Left ventricle myocardium inferior (tissue), 1 donor: ENCODE measurements around the gene CAMK2N2. TPM values are rescaled to one million over a fixed set of nuclear protein-coding genes. Genes with fewer than 3 reads are reported as not detected.

Source experiments
- DNase-seq: peaks from one replicate; pipeline ENCODE4 v3.0.0-alpha.2; 2020
- H3K27ac ChIP-seq: fragments of 200-600 bp; replicated peaks from 2 replicates; pipeline ENCODE4 v1.8.0; 2021
- H3K27me3 ChIP-seq: fragments of 200-600 bp; 2 replicates; pipeline ENCODE4 v1.8.0; 2021; ENCODE audit warnings: low read depth
- H3K36me3 ChIP-seq: fragments of 200-600 bp; 2 replicates; pipeline ENCODE4 v1.8.0; 2021
- H3K4me1 ChIP-seq: fragments of 200-600 bp; 2 replicates; pipeline ENCODE4 v1.8.0; 2021
- H3K4me3 ChIP-seq: fragments of 200-600 bp; 2 replicates; pipeline ENCODE4 v1.8.0; 2021; ENCODE audit warnings: mild to moderate bottlenecking, moderate library complexity
- H3K9me3 ChIP-seq: fragments of 200-600 bp; replicated peaks from 2 replicates; pipeline ENCODE4 v1.8.0; 2021
- intact Hi-C: fragments of 100-400 bp; cut with micrococcal nuclease; formaldehyde crosslinking; loops from one replicate; pipeline ENCODE4 v1.11.0; 2022
- total RNA-seq: library from RNA; stranded (reverse); fragmentation: NEBNext Ultra II Directional; extraction: Animal tissue kit (Norgen Biotek cat#: 25700); gene quantifications from one replicate; pipeline ENCODE4 v1.2.1, GENCODE V29; 2021
- TF ChIP-seq, protein P1 (sequence below): fragments of 200-600 bp; IDR thresholded peaks from 2 replicates; pipeline ENCODE4 v1.8.0; 2021; ENCODE audit warnings: antibody characterized with exemption, mild to moderate bottlenecking, borderline replicate concordance
- donor health status: DM: no; HTN: yes; CAD: no; lungs with severe emphysema.

CAMK2N2 gene
- total RNA-seq, 1 donor from 2014 or later: 0.16 TPM

DNA sequence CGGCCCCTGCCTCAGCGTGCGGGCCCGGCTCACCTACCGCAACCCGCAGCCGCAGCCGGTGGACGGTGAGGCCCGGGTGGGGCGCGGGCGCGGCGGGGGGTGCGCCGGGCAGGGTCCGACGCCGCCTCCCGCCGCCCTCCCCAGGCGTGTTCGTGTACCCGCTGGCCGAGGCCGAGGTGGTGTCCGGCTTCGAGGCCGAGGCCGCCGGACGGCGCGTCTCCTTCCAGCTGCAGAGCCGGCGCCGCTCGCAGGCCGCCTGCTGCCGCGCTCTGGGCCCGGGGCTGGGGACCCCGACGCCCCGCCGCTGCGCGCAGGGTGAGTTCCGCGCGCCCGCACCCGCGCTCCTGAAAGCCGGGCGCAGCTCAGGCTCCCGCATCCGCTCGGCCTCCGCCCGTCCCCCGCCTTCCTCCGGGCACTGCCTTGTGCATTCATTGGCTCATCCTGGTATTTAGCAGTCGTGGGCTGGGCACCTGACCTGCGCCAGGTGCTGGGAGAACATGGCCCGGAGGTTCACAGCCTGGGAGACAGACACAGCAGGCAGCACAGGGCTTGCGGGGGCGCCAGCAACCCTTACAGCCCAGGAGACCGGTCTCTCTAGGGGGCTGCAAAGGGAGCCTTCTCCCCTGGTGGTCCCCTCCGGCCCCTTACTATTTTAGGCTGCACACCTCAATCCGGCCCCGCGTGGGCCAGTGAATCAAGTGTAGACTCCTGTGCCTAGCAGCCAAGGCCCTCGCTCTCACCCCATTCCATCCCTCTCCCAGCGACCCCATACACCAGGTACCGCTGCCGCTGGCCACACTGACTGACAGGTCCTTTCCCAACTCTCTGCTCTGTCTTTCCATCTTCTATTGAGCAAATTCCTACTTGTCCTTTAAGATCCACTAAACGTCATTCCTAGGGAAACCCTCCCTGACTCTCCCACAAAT lies 30.5 kb downstream of the CAMK2N2 start:
- no peaks in the 10 kb centered on the region for H3K9me3 ChIP-seq
- no peak for DNase-seq
- peaks cover 94% of the 10 kb centered on the region for H3K27me3 ChIP-seq
- intact Hi-C loops: no loop called here
- peak overlapping the region; percentile 68 for H3K4me3 ChIP-seq
- no peaks in the 10 kb centered on the region for H3K36me3 ChIP-seq
- no peak overlapping the region for H3K27ac ChIP-seq
- TF ChIP-seq, protein P1, sequence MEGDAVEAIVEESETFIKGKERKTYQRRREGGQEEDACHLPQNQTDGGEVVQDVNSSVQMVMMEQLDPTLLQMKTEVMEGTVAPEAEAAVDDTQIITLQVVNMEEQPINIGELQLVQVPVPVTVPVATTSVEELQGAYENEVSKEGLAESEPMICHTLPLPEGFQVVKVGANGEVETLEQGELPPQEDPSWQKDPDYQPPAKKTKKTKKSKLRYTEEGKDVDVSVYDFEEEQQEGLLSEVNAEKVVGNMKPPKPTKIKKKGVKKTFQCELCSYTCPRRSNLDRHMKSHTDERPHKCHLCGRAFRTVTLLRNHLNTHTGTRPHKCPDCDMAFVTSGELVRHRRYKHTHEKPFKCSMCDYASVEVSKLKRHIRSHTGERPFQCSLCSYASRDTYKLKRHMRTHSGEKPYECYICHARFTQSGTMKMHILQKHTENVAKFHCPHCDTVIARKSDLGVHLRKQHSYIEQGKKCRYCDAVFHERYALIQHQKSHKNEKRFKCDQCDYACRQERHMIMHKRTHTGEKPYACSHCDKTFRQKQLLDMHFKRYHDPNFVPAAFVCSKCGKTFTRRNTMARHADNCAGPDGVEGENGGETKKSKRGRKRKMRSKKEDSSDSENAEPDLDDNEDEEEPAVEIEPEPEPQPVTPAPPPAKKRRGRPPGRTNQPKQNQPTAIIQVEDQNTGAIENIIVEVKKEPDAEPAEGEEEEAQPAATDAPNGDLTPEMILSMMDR: no peak
- H3K4me1 ChIP-seq: peaks cover 23% of the 10 kb centered on the region

DNA sequence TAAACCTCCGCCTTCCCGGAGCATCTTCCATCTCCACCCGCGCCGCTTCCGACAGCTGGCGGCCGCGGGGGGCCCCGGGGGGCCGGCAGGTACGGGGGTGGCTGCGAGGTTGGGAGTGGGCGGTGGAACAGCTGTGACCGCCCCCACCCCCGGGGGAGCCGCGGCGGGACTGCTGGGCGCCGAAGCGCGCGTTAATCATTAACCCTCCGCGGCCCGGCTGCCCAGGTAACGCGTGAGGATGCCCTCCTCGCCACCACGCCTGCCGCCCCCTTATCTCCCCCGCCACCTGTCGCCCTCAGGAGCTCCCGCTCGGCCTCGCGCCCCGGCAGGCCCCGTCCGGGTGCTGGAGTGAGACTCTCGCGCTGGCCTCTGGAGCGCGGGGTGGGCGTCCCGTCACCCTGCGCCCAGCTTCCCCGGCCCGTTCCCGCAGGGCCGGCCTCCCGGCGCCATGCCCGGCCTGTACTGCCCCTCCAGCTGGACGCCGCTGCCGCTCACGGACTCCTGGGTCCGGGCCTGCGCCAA lies 31.2 kb downstream of the CAMK2N2 start:
- intact Hi-C loops: no loop called here
- Histone ChIP-seq H3K27ac (no peak overlapping the region), H3K4me1 (peaks cover 23% of the 10 kb centered on the region)

DNA sequence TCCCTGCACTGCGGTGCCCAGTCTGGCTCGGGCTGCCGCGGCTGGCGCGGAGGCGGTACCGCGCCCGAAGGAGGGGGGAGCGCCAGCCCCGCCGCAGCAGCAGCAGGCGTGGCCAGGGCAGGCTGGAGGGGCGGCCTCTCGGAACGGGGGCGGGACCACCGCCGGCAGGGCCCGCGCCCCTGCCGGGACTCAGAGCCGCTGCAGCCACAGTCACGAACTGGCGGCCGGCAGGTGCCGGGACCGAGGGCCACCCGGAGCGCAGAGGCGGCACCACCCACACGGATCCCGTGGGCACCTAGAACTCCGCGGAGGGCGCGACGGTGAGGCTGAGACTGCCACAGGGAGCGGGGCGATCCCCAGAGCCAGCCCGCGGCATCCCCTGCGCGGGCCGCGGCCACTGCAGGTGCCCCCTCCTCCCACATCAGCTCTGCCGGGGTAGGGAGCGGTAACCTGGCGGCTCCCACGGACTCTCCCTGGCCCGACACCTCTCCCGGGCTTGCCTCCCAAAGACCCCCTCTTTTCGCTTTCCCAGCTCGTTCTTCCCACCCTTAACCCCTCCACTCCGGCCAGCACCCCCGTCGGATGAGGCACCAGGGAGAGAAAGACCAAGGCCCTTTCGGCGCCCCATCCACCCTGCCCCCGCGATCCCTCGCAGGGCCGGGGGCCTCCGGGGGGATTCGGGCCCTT lies 31.8 kb downstream of the CAMK2N2 start, which contains the start of gene VWA5B2:
TSS of gene VWA5B2 (plus strand) at position 192 of the 687 bp plus-strand sequence. CDS start 944 bp downstream, outside the sequence.
- Histone ChIP-seq H3K9me3 (no peaks in the 10 kb centered on the region), H3K4me1 (peaks cover 23% of the 10 kb centered on the region), H3K36me3 (no peaks in the 10 kb centered on the region), H3K4me3 (peak within 1 kb of the TSS; percentile 68), H3K27ac (no peak within 1 kb of the TSS), H3K27me3 (peaks cover 98% of the 10 kb centered on the region)
- TF ChIP-seq, protein P1: peak; percentile 50
- DNase-seq: peak; percentile 50
- intact Hi-C loops: no loop called here

More for the DNA sequence above, 31.2 kb downstream of the CAMK2N2 start:
- H3K9me3 ChIP-seq: no peaks in the 10 kb centered on the region
- peaks cover 99% of the 10 kb centered on the region for H3K27me3 ChIP-seq
- DNase-seq: no peak
- H3K36me3 ChIP-seq: no peaks in the 10 kb centered on the region
- TF ChIP-seq, protein P1: no peak
- peak overlapping the region; percentile 68 for H3K4me3 ChIP-seq

DNA sequence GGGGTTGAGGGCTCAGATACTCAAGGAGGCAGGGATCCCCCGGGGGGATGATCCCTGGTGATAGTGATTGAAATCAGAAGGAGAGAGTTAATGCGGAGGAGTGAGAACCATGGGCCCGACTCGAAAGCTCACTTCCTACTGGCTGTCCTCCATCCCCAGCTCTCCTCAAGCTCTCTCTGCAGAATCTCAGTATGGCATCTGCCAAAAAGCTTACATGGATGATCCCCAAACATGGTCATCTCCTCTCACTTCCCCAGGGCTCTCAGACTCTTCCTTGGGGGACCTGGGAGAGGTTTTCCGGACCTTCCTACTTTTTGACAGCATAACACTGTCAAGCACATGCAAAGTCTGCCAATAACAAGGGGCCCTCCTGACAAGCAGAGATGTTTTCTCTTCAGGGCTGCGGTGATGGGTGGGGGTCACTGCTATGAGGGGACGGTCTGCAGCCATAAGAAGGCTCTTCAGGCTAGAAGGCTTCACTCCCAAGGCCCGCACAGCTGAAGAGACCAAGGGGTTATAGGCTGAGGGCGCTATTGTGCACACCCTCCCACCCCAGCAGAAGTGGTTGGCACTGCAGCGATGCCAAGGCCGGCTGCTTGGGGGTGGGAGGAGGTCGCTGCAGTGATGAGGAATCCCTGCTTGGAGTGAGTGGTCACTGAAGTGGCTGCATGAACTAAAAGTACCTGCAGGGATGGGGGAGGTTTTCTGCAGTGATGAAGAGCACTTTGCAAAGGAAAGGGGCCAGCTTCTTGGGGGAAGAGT lies 32.8 kb downstream of the CAMK2N2 start:
- no peaks in the 10 kb centered on the region for H3K9me3 ChIP-seq
- no peak for DNase-seq
- no peak overlapping the region for H3K27ac ChIP-seq
- no peaks in the 10 kb centered on the region for H3K36me3 ChIP-seq
- peak overlapping the region; percentile 68 for H3K4me3 ChIP-seq
- H3K27me3 ChIP-seq: peaks cover 94% of the 10 kb centered on the region
- intact Hi-C loops: no loop called here
- TF ChIP-seq, protein P1: no peak
- peaks cover 23% of the 10 kb centered on the region for H3K4me1 ChIP-seq

- H3K36me3 ChIP-seq: no peaks in the 10 kb centered on the region
- no peak overlapping the region for H3K27ac ChIP-seq
- no peak for DNase-seq
- H3K4me3 ChIP-seq: no peak overlapping the region
- no peaks in the 10 kb centered on the region for H3K9me3 ChIP-seq
- peaks cover 91% of the 10 kb centered on the region for H3K27me3 ChIP-seq
- TF ChIP-seq, protein P1: peak; percentile 80
- H3K4me1 ChIP-seq: peaks cover 23% of the 10 kb centered on the region
- intact Hi-C loops: no loop called here
These were observed 33.8 kb downstream of the CAMK2N2 start for GRCh38 chr3:184227481-184227935.
